HL-60 (cell line): Measurements from ENCODE around the gene POLG.

Experiments used
- CTCF ChIP-seq: IDR thresholded peaks from one replicate; pipeline ENCODE4 v1.5.1; 2011; ENCODE audit warnings: low read length, control low read depth, inconsistent platforms; ENCODE audit not compliant: insufficient read depth
- GABPA ChIP-seq: IDR thresholded peaks from 2 replicates; pipeline ENCODE4 v1.6.1; 2012; ENCODE audit warnings: low read depth

DNA sequence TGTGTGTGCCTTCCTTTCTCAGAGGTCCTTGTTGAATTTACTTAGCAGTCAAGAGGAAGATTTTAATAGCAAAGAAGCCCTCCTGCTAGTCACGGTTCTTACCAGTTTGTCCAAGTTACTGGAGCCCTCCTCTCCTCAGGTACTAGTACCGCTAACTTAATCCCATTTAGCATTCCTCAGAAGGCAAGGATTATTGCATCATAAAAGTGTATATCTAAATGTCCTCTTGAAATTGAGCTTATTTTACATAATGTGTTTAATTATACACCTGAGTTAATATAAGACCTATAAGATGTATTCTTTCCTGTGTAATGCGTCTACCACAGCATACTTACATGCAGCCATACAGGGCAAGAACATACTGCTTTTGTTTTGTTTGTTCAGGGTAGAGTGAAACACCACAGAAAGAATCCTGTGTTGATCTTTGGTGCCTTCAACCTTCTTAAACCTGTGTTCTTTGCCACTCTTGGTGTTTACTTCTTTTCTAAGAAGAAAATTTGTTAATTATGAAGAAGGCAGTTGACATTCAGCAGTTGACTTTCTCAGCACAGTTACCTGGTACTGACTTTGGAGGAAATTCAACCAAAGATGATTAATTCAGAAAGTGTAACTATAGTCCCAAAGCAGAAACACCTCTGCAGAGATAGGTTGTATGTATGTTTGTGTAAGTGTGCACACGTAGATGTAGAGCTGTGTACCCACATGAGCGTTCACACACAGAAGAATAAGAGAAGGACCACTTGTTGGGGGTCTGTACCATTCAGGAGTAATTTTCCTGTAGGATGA lies 33.1 kb downstream of the POLG start:
- TF ChIP-seq CTCF, result no peak
- no peak for TF ChIP-seq GABPA
